ENCODE results near the gene TASL. TPM values are rescaled to one million over a fixed set of nuclear protein-coding genes. Genes with fewer than 3 reads are reported as not detected.

The TASL gene
- polyA plus RNA-seq, 1 of the 3 experiments (the other 2 are of a cell fraction) = not detected

DNA sequence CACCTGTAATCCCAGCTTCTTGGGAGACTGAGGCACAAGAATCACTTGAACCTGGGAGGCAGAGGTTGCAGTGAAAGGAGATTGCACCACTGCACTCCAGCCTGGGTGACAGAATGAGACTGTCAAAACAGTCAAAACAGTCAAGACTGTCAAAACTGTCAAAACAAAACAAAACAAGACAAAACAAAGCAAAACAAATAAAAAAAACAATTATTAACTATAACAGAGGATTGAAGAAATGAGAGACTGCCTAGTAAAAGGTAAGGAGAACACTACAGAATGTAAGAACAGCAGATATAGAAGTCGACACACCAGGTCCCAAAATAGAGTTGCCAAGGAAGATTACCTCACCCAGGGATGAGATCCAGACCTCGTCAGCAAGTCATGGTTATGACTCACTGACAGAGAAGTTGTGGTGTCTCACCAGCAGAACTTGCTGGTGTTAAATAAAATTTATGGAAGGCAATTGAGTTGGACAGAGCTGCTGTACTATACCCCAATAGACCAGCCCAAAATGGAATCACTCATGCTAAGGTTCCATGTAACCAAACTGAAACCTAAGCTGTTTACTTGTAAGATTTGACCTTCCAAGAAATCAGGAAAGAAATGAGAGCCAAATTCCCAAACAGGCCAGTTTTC, 43.5 kb upstream of the TASL start (continued):
- TF ChIP-seq NFIC (IDR thresholded peaks at IDR 0.05; ENCODE audit: borderline replicate concordance) (peak; percentile 57), SMC3 (IDR thresholded peaks at IDR 0.05; ENCODE audit: low read depth, low read length) (no peak), SIN3A (IDR thresholded peaks at IDR 0.05; ENCODE audit: borderline replicate concordance, low read depth, low read length) (no peak), JUND (IDR thresholded peaks at IDR 0.05) (peak; percentile 84), MAX (IDR thresholded peaks at IDR 0.05; ENCODE audit: low read depth) (0 out of 2 replicates have a peak, but pooled peaks have one; percentile 24), CTCF (IDR thresholded peaks at IDR 0.05) (no peak), RFX5 (IDR thresholded peaks at IDR 0.05; ENCODE audit: low read length) (no peak), YY1 (IDR thresholded peaks at IDR 0.05; ENCODE audit: low read depth) (no peak), CHD2 (IDR thresholded peaks at IDR 0.05; ENCODE audit: low read length, partially characterized antibody) (no peak)

DNA sequence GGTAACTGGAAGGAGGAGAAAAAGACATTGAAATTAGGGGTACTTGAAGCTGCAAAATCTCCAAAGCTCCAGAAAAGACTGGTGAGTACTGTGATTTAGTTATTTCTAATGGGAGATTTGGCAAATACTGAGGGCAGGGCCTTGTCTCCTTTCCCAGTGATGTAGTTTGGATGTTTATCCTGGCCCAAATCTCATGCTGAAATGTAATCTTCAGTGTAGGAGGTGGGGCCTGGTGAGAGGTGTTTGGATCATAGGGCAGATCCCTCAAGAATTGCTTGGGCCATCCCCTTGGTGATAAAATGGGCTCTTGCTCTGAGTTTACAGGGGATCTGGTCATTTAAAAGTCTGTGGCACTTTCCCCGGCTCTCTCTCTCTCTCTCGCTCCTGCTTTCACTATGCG, 42.6 kb upstream of the TASL start:
- no peak overlapping the region for H2AFZ ChIP-seq (ENCODE audit: low read depth)
- WGBS (ENCODE audit: low lambda C conversion rate) = 42% methylated on average over 3 of the region's 3 CpGs
- no peak for TF ChIP-seq FOSL2 (IDR thresholded peaks at IDR 0.05; ENCODE audit: borderline replicate concordance, low read depth)
- no peak for TF ChIP-seq EZH2phosphoT487 (IDR thresholded peaks at IDR 0.05; ENCODE audit: borderline replicate concordance, low read depth)
- no peak for TF ChIP-seq EP300 (IDR thresholded peaks at IDR 0.05; ENCODE audit: borderline replicate concordance in 1 of 2, low read depth in 1 of 2, low read length in 1 of 2)
- no peak for TF ChIP-seq ELF1 (IDR thresholded peaks at IDR 0.05)
- TF ChIP-seq NFIC (IDR thresholded peaks at IDR 0.05; ENCODE audit: borderline replicate concordance) = no peak
- no peak for TF ChIP-seq CHD2 (IDR thresholded peaks at IDR 0.05; ENCODE audit: low read length, partially characterized antibody)
- TF ChIP-seq ZBTB33 (IDR thresholded peaks at IDR 0.05; ENCODE audit: borderline replicate concordance, low read depth) = no peak
- TF ChIP-seq, protein P1, sequence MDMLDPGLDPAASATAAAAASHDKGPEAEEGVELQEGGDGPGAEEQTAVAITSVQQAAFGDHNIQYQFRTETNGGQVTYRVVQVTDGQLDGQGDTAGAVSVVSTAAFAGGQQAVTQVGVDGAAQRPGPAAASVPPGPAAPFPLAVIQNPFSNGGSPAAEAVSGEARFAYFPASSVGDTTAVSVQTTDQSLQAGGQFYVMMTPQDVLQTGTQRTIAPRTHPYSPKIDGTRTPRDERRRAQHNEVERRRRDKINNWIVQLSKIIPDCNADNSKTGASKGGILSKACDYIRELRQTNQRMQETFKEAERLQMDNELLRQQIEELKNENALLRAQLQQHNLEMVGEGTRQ (IDR thresholded peaks at IDR 0.05; ENCODE audit: borderline replicate concordance, low read depth, low read length) = no peak
- no peak for TF ChIP-seq PBX3 (IDR thresholded peaks at IDR 0.05)
- TF ChIP-seq FOXJ3 (CRISPR knock-in tag; IDR thresholded peaks at IDR 0.05) = no peak
- no peak for TF ChIP-seq TEAD4 (IDR thresholded peaks at IDR 0.05; ENCODE audit: borderline replicate concordance, insufficient read depth)
- no peak for TF ChIP-seq SIN3A (IDR thresholded peaks at IDR 0.05; ENCODE audit: borderline replicate concordance, low read depth, low read length)
- no peak for TF ChIP-seq MAX (IDR thresholded peaks at IDR 0.05; ENCODE audit: low read depth)
- no peak for TF ChIP-seq GABPA (IDR thresholded peaks at IDR 0.05; ENCODE audit: low read depth)
- TF ChIP-seq USF1 (IDR thresholded peaks at IDR 0.05; ENCODE audit: borderline replicate concordance, low read depth) = no peak
- H4K20me1 ChIP-seq (ENCODE audit: insufficient read depth) = no peaks in the 10 kb centered on the region
- no peaks in the 10 kb centered on the region for H3K9me2 ChIP-seq
- H3K9me3 ChIP-seq = peaks cover 11% of the 10 kb centered on the region; the same call in 1 of the 2 replicates
- no peak overlapping the region for H3K4me3 ChIP-seq (ENCODE audit: low read depth in 2 of 2, low read length in 1 of 2)
- no peak overlapping the region for H3K4me2 ChIP-seq
- no peaks in the 10 kb centered on the region for H3K27me3 ChIP-seq (ENCODE audit: insufficient read depth)
- H3F3A ChIP-seq (replicated peaks; ENCODE audit: insufficient read depth) = no peaks in the 10 kb centered on the region
- no peak for DNase-seq
- H3K9ac ChIP-seq = no peak overlapping the region
- no peak overlapping the region for H3K27ac ChIP-seq (ENCODE audit: low read depth in 2 of 2, low read length in 1 of 2)
- ChIA-PET POLR2A (no interaction called here), CTCF (no interaction called here)
- no peaks in the 10 kb centered on the region for H3K79me2 ChIP-seq (ENCODE audit: insufficient read depth)
- H3K36me3 ChIP-seq (replicated peaks in 1 of 2; ENCODE audit: control insufficient read depth in 1 of 2, insufficient read depth in 2 of 2, low read length in 1 of 2) = no peaks in the 10 kb centered on the region
- H3K4me1 ChIP-seq (ENCODE audit: control insufficient read depth in 1 of 2, insufficient read depth in 2 of 2, low read depth in 1 of 2, low read length in 1 of 2) = no peaks in the 10 kb centered on the region
